Upper lobe of left lung (tissue), 4 donors: Measurements from ENCODE around the gene YJEFN3.

Experiments
- POLR2A ChIP-seq, 4 donors: fragments of 450-650 bp; IDR thresholded peaks; one replicate each; pipeline ENCODE4 v1.5.1; 2016 to 2017; ENCODE audit warnings: antibody characterized with exemption in 4 of 4, mild to moderate bottlenecking in 2 of 4
- POLR2AphosphoS5 ChIP-seq, 2 donors: sonication (generic); formaldehyde crosslinking; IDR thresholded peaks; one replicate each; pipeline ENCODE4 v1.5.1; 2017; ENCODE audit warnings: antibody characterized with exemption in 2 of 2
- TF ChIP-seq, protein P1 (sequence below), 6 experiments: fragments of 450-650 bp in 4 of 6; fragments of 200-600 bp in 2 of 6; sonication (generic) in 2 of 6; IDR thresholded peaks; one replicate each; pipeline ENCODE4 v1.5.1; 2016 to 2019; ENCODE audit warnings: antibody characterized with exemption in 6 of 6

DNA sequence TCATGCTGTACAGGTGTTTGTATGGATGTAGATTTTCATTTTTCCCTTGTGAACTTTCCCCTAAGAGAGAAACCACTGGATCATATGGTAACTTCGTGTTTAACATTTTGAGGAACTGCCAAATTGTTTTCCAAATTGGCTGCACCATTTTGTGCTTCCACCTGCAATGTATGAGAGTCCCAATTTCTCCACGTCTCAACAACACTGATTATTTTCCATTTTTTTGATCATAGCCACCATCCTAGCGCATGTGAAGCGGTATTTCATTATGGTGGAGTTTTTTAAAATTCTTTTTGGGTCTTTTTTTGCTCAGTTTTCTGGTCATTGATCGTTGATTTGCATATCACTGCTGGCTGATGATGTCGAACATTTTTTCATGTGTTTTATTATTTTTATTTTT lies 7.7 kb upstream of the YJEFN3 start:
- TF ChIP-seq POLR2AphosphoS5 (IDR thresholded peaks at IDR 0.05): no peak
- TF ChIP-seq POLR2A (IDR thresholded peaks at IDR 0.05): no peak
- TF ChIP-seq, protein P1, sequence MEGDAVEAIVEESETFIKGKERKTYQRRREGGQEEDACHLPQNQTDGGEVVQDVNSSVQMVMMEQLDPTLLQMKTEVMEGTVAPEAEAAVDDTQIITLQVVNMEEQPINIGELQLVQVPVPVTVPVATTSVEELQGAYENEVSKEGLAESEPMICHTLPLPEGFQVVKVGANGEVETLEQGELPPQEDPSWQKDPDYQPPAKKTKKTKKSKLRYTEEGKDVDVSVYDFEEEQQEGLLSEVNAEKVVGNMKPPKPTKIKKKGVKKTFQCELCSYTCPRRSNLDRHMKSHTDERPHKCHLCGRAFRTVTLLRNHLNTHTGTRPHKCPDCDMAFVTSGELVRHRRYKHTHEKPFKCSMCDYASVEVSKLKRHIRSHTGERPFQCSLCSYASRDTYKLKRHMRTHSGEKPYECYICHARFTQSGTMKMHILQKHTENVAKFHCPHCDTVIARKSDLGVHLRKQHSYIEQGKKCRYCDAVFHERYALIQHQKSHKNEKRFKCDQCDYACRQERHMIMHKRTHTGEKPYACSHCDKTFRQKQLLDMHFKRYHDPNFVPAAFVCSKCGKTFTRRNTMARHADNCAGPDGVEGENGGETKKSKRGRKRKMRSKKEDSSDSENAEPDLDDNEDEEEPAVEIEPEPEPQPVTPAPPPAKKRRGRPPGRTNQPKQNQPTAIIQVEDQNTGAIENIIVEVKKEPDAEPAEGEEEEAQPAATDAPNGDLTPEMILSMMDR (IDR thresholded peaks at IDR 0.05): no peak
